Measurements from ENCODE around the gene UFM1. TPM values are rescaled to one million over a fixed set of nuclear protein-coding genes. Genes with fewer than 3 reads are reported as not detected.

The UFM1 gene
- total and polyA plus RNA-seq, 11 donors: 14.6 to 40.8 (median 27.9) TPM

DNA sequence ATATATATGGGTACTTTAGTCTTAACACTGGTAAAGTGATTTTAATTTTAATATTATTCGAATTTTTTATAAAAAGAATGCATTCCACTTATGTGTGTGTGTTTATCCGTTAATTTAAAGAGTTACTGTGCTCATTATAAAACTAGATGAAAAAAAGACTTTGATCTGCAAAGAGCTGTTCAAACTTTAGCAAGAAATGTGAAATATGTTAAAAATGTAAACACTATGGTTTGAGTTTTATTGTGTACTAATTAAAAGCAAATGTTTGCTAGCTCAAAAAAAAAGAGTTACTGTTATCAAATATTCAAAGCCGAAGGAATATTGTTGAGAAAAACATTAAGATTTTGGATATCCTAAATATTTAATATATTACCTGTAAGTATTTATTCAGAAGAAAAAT lies 34.5 kb downstream of the UFM1 start:
- no peaks in the 10 kb centered on the region for H3K9me3 ChIP-seq
- H3K27me3 ChIP-seq: no peaks in the 10 kb centered on the region
- no peak overlapping the region for H3K27ac ChIP-seq
- WGBS, 4 donors: 85 to 88% (median 87%) methylated on average over 3 of the region's 3 CpGs
- no peak overlapping the region for H3K4me3 ChIP-seq
- H3K4me1 ChIP-seq: peaks cover 0 to 7% (median 0%) of the 10 kb centered on the region in 12 donors
- DNase-seq (no peak), ATAC-seq (no peak)
- TF ChIP-seq POLR2A (IDR thresholded peaks at IDR 0.05): no peak
- TF ChIP-seq, protein P1, sequence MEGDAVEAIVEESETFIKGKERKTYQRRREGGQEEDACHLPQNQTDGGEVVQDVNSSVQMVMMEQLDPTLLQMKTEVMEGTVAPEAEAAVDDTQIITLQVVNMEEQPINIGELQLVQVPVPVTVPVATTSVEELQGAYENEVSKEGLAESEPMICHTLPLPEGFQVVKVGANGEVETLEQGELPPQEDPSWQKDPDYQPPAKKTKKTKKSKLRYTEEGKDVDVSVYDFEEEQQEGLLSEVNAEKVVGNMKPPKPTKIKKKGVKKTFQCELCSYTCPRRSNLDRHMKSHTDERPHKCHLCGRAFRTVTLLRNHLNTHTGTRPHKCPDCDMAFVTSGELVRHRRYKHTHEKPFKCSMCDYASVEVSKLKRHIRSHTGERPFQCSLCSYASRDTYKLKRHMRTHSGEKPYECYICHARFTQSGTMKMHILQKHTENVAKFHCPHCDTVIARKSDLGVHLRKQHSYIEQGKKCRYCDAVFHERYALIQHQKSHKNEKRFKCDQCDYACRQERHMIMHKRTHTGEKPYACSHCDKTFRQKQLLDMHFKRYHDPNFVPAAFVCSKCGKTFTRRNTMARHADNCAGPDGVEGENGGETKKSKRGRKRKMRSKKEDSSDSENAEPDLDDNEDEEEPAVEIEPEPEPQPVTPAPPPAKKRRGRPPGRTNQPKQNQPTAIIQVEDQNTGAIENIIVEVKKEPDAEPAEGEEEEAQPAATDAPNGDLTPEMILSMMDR (IDR thresholded peaks at IDR 0.05): no peak
- H3K36me3 ChIP-seq: no peaks in the 10 kb centered on the region
- intact Hi-C loops (cut with DNase I): no loop called here

DNA sequence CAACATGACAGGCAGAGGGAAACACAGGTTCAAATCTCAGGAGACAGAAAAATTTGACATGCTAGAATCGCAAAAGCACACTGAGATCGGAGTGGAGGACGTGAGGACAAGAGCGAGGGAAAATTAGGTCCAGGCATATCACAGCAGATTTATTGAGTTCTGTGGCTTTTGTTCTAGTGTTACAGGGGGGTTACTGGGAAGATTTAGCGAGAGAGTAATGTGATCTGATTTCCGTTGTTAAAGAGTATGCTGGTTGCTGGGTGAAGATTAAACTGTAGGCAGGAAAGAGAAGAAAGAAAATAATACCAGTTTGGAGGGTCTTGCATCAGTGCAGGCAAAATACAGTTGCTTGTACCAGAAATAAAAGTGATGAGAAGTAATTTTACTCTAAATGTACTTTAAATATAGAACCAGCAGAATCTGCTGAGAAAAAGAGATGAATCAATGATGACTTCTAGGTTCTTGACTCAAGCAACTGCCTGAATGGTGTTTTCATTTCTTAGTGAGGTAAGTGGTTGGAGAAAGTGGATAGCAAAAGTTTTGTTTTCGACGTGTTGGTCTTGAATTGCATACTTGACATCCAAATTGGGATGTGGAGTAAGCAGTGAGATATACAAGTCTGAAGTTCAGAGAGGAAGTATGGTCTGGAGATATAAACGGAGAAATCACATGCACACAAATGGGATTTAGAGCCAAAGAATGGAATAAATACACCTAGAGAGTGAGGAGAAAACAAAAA lies 35.7 kb downstream of the UFM1 start:
- TF ChIP-seq POLR2A (IDR thresholded peaks at IDR 0.05): no peak
- TF ChIP-seq, protein P1 (IDR thresholded peaks at IDR 0.05): no peak
- peaks cover 0 to 7% (median 0%) of the 10 kb centered on the region in 12 donors for H3K4me1 ChIP-seq
- WGBS, 4 donors: 72 to 77% (median 74%) methylated on average over 9 of the region's 9 CpGs
- H3K36me3 ChIP-seq: no peaks in the 10 kb centered on the region
- no peaks in the 10 kb centered on the region for H3K27me3 ChIP-seq
- H3K9me3 ChIP-seq: peaks cover 0 to 3% (median 0%) of the 10 kb centered on the region in 12 donors
- intact Hi-C loops (cut with DNase I): no loop called here
- DNase-seq: no peak
- no peak overlapping the region for H3K4me3 ChIP-seq
- H3K27ac ChIP-seq: no peak overlapping the region
- no peak for ATAC-seq

DNA sequence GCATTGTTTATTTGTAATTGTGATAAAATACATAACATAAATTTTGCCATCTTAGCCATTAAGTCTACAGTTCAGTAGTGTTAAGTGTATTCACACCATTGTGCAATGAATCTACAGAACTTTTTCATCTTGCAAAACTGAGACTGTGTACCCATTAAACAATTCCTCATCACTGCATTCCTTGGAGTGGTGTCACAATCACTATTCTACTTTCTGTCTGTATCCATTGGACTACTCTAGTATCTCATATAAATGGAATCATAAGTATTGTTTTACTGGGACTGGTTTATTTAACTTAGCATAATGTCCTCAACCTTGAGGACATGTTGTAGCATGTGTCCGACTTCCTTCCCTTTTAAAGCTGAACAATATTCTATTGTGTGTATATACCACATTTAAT lies 36.8 kb downstream of the UFM1 start:
- no peak for ATAC-seq
- Histone ChIP-seq H3K27me3 (no peaks in the 10 kb centered on the region), H3K27ac (no peak overlapping the region), H3K4me1 (peaks cover 0 to 5% (median 0%) of the 10 kb centered on the region in 12 donors), H3K4me3 (no peak overlapping the region), H3K9me3 (peaks cover 0 to 12% (median 0%) of the 10 kb centered on the region in 12 donors), H3K36me3 (no peaks in the 10 kb centered on the region)
- no peak for DNase-seq
- TF ChIP-seq, protein P1 (IDR thresholded peaks at IDR 0.05): no peak
- TF ChIP-seq POLR2A (IDR thresholded peaks at IDR 0.05): no peak
- 91 to 97% (median 94%) methylated on average over 1 of the region's 1 CpG for WGBS, 4 donors
- intact Hi-C loops (cut with DNase I): no loop called here

DNA sequence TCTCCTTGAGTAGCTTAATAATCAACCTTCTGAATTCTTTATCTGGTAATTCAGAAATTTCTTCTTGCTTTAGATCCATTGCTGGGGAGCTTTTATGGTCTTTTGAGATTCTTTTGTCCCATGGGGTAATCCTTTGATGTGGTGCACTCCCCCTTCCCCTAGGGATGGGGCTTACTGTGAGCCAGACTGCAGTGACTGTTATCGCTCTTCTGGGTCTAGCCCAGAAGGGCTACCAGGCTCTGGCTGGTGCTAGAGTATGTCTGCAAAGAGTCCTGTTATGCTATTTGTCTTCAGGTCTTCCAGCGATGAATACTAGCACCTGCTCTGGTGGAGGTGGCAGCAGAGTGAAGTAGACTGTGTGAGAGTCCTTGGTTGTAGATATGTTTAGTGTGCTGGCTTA lies 41.7 kb downstream of the UFM1 start:
- Histone ChIP-seq H3K4me1 (no peaks in the 10 kb centered on the region), H3K4me3 (no peak overlapping the region), H3K27ac (no peak overlapping the region), H3K27me3 (no peaks in the 10 kb centered on the region), H3K36me3 (no peaks in the 10 kb centered on the region), H3K9me3 (peaks cover 0 to 12% (median 0%) of the 10 kb centered on the region in 12 donors)
- no peak for ATAC-seq
- 78 to 91% (median 84%) methylated on average over 2 of the region's 2 CpGs for WGBS, 4 donors
- intact Hi-C loops (cut with DNase I): no loop called here
- DNase-seq: no peak
- no peak for TF ChIP-seq POLR2A (IDR thresholded peaks at IDR 0.05)
- TF ChIP-seq, protein P1 (IDR thresholded peaks at IDR 0.05): no peak
